NCI-H460 (cell line): Measurements from ENCODE around the gene LRRFIP1. TPM values are rescaled to one million over a fixed set of nuclear protein-coding genes. Genes with fewer than 3 reads are reported as not detected.
"Not testable (repeated sequence)": the region's sequence is repeated elsewhere in the genome, so short reads cannot be mapped to it uniquely, and the experiment has no call there.

Source experiments
- DNase-seq: peaks from one replicate; pipeline ENCODE4 v3.0.0-alpha.2; 2016; ENCODE audit warnings: low read depth; ENCODE audit errors: extremely low read depth
- total RNA-seq: library from RNA; depleted of rRNA; stranded (reverse); fragments of >200 nt; shearing (Covaris generic); gene quantifications from 2 replicates; pipeline ENCODE4 v1.2.3, GENCODE V29; 2014

The LRRFIP1 gene
- total RNA-seq, 1 experiment from 2014 or later, result 57.7 TPM

DNA sequence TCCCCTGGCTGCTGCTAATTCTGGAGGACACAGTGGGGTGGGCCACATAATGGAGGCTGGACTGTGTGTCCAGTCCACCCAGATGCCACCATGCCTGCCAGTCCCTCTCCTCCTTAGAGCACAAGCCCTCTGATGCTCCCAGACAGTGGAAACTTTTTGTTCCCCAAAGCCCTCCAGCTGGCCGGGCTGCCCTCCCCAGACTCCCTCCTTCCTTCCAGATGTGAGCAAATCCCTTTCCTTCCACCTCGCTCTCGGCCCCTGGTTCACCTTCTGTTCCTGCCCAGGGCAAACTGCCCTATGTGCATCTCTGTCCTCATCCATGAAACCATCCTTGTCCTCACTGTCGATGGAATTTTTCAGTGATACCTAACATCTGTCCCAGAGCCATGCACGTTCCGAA lies 33.9 kb downstream of the LRRFIP1 start:
- no peak for DNase-seq

DNA sequence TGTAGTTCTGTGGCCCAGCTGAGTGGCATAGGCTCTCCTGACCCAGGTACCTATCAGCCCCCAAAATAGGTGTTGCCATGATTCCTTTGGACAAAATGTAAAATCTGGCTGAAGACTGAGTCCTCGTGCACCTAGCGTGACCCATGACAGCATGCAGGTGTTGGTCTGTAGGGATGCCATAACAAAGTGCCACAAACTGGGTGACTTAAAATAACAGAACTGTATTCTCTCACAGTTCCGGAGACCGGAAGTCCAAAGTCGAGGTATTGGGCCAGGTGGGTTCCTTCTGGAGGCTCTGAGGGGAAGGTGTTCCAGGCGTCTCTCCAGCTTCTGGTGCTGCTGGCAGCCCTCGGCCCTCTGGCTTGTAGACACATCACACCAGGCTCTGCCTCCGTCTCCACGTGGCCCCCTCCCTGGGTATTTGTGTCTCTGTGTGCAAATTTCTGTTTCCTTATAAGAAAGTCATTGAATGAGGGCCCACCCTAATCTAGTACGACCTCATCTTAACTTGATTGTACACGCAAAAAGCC lies 34.5 kb downstream of the LRRFIP1 start:
- no peak for DNase-seq

DNA sequence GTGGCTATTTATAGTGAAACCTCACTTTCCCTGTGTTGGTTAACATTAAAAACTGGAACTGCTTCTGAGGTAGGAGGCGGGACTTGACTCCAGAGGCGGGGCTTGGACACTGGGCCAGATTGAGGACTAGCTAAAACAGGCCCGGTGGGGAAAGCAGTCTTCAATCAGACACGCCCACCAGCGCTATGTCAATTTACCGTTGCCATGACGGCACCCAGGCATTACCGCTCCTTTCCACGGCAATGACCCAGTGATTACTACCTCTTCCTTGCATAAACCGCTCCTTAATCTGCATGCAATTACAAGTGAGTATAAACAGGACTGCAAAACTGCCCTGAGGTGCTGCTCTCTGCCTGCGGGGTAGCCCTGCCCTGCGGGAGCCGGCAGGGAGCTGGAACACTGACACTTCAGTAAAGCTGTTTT lies 35.3 kb downstream of the LRRFIP1 start:
- peak; percentile 37 for DNase-seq

DNA sequence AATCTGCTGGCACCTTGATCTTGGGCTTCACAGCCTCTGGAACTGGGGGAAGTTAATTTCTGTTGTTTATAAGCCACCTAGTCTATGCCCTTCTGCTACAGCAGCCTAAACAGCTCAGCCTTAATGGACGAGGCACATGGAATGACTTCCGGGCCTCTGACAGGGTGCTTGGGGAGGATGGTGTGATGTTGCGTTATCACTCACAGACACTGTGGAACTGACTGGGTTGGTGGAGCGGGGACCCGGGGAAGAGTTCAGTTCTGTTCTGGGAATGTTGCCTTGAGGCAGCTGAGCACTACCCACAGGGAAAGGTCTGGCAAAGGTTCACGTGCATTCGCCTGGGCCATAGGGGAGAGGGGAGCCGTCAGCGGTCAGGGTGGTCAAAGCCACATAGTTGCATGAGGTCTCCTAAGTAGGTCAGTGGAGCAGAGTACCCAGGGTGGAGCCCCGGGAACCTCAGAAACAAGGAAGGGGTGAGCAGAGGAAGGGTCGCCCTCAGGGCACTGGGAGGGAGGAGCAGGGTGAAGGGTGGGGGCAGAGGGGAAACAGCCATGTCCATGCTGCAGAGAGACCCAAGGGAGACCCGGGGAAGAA lies 36.2 kb downstream of the LRRFIP1 start:
- no peak for DNase-seq

DNA sequence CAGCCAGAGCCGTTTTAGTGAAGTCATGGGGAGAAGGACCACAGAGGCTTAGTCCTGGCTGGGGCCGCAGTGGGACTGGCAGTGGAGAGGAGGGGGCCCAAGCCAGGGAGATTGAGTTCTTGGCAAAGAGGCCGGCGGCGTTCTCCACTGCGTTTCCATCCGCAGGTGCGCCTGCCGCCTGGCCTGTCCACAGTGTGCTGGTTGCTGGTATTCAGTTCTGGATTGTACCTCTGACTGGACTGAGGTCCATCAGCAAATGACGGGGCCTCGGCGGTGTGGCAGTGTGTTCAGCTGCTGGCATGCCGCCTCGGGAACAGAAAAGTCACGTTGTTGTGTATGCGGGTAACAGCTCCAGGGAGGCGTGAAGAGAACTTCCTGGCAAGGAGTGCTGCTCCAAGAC lies 36.8 kb downstream of the LRRFIP1 start:
- no peak for DNase-seq

DNA sequence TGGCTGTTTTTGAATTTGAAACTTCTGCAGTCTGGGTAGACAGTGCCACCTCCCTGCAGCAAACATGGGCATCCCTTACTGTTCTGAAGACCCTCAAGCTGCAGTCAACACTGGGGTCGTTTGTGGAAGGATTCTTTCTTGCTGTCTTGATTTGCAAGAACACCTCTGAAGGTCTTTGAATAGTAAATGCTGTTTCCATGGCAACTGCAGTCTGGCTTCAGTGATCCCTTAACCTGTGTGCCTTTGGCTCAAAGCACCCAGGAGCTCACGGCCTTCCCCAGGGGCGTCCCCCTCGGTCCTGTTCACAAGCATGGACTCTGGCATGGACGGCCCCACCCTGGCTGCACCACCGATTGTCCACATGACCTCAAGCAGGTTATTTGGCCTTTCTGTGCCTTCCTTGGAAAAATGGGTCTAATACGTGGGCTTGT lies 38.3 kb downstream of the LRRFIP1 start:
- no peak for DNase-seq

DNA sequence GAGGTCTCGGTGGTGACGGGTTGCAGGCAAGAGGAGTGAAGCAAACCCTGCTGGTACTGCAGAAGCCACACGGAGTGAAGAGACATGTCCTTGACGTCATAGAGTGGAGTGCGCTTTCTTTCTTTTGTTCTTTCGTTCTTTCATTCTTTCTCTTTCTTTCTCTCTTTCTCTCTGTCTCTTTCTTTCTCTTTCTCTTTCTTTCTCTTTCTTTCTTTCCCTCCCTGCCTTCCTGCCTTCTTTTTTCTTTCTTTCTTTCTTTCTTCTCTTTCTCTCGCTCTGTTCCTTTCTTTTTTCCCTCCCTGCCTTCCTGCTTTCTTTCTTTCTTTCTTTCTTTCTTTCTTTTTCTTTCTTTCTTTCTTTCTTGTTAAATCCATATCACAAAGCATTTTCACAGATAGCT lies 39.2 kb downstream of the LRRFIP1 start:
- no peak for DNase-seq

DNA sequence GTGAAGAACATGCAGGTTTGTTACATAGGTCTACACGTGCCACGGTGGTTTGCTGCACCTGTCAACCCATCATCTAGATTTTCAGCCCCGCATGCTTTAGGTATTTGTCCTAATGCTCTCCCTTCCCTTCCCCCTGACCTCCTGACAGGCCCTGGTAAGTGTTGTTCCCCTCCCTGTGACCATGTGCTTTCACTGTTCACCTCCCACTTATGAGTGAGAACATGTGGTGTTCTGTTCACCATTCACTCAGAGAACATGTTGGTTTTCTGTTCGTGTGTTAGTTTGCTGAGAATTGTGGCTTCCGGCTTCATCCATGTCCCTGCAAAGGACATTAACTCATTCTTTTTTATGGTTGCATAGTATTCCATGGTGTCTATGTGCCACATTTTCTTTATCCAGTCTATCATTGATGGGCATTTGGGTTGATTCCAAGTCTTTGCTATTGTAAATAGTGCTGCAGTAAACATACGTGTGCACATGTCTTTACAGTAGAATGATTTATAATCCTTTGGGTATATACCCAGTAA lies 39.7 kb downstream of the LRRFIP1 start:
- not testable (repeated sequence) for DNase-seq

DNA sequence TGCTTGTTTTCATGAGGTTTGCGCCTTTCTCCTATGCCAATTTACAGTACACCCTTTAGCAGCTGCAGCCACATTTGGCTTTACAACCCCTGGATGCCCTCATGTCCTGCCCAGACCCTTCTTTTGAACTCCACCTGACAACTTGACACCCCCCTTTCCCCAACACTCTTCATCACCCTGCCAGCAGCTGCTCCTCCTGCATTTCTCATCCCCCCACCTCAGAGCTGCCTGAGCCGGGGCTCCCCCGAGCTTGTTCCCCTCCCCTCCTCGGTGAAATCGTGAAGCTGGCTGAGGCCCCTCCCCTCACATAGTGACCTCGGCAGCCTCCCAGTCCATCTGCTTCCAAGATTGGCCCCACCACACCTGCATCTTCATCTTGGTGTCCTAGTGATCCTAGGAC lies 40.5 kb downstream of the LRRFIP1 start:
- no peak for DNase-seq

DNA sequence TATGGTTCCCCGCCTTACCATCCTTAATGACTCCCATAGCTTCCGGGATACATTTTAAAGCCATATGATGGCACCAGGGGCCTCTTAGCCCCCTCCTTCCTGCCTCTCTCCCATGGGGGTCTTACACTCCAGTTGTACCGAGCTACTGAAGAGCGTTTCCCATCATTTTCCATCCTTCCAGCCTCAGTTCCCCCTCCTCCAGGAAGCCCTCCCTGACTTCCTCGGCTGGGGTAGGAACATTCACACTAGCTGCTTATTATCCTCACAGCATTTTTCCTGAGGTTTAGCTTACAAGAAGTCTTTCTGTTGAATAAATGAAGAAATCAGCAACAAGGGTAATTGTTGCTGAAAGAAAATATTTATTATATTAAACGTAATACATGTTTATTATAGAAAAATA lies 41.1 kb downstream of the LRRFIP1 start:
- no peak for DNase-seq

DNA sequence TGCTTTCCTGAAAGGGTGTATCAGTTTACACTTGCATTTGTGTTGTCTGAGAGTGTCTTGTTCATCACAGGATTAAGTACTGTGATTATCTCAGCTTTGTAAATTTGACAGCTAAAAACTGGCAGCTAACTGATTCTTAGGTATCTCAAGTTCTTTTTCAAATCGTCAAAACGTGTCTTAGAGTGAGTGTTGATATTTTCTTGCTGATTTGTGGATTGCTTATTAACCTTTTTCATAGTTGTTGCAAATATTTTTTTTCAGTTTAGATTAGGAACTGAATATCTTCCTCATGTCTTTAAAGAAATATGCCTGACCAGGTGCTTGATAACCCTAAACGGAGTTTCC lies 41.9 kb downstream of the LRRFIP1 start:
- no peak for DNase-seq

DNA sequence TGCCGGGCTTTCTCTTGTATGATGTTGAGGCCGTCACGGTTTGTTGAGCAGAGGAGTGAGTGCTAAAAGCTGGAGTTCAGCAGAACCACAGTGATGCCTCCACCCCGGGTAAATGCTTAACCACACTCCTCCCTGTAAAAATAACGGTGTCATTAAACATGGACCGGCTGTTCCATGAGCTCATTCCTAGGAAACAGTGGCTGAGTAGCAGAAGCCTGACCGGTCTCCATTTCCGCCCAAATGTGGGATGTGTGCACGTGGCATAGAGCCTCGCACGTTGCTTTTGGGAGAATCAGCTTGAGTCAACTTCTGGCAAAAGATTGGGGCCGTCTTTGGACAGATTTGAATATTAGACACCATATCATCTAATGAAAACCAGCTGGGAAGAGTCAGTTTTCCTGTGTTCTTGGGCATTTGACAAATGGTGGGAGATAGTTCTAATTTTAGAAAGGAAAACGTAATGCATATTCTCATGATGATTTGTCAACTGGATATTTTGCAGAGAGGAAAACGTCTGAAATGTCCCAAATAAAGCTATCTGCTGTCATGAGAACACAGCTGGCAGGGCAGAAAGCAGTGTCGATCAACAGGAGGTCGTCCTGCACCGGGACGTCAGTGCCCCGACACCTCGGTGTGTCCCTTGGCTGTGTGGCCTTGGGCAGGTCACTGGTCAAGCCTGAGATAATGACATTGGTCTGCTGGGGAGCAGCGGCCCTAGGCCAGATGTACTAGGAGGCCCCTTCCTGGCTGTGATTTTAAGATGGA lies 42.4 kb downstream of the LRRFIP1 start:
- DNase-seq, result no peak

DNA sequence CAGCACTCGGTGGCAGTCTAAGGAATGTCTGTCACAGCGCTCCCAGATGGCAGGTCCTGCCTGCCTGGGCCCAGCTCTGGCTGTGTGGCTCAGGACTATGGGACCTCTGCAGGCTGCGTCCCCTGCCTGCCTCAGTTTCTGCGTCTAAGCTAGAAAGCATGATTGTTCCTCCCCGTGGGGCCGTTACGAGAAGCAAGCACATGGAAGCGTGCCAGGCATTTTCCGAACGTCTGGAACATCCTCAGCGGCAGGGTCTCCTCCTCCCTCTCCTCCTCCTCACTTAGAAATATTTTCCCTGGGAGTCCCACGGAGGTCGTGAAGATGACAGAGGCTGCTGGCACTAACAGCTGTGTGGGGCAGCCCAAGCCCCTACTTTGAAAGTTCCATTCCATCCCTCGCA lies 43.3 kb downstream of the LRRFIP1 start:
- DNase-seq, result no peak

DNA sequence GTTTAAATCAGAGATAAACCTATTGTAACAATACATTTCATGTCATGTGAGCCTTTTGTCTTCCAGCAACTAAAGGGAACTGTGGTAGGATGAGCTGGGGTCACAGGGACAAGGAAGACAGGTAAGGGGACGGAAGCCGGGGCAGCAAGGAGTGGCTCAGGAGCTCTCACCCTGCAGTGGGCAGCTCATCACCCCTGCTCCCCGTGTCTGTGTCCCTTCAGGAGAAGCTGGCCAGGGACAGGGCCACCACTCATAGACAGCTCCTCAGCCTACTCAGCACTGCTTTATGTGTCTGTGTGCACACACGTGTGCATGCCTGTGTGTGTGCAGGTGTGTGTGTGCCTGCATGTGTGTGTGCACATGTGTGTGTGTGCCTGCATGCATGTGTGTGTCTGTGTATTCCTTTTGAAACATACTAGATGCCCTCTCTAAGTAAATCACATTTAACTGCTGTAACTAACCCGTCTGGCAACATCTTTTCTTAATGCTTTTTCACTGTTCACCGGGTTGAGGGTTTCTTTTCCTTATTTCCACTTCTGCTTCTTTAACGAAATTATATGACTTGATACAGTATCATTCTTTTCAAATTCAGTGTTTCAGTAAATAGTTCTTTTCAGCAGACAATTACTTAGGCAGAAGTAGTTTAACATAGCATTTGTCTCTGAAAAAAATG lies 44.2 kb downstream of the LRRFIP1 start:
- DNase-seq, result no peak

DNA sequence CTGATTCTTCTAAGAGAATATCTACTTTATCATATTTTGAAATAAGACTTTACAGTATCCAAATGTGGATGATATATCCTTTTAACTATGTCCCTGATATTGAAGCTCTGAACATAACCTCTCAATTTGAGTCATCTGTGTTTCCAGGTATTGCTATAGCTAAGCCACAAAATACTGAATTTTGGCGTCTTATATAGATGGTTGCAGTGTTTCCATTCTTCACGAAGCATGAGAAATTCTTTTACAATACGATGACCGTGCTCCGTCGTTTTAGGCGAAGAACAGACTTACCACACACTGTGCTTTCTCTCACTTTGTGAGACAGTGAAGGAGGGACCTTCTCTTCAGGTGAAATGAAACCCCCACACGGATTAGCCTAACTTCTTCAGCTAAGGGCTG lies 45.3 kb downstream of the LRRFIP1 start:
- no peak for DNase-seq

DNA sequence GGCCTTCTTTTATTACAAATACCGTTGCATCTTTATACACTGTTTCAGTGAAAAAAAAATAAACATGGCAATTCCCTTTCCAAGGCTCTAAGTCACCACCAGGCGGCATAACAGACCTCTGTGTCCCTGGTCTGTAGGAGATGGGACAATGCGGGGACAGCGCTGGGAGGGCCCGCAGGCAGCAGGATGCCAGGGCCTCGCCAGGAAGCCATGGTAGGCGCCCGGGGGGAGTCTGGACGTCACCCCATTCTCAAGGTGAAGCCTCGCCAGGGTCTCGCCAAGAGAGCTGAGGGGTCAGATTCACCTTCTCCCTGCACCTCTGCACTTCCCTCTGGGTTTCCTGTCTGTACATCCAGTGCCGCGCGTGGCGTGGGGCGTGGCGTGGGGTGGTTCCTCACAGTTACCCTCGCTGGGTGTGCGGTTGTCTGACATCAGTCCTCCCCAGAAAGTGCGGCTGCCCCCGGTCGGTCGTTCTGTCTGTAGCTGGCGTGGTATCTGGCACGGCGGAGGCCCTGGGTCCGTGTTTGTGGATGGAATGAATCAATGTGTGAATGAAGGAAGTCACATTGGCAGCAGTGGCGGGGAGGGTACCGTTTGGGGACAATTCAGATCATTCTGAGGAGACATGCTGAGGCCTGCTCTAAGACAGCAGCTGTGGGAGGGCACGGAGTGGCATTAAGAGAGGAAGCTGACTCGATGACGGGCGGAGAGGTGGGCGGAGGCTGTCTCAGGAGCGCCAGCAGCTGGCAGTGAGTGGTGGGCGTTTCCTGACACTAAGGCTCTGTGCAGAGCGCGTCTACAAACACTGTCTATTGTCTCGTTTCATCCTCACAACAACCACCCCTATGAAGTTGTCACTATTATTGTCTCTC lies 46.0 kb downstream of the LRRFIP1 start:
- DNase-seq, result peak; percentile 81

DNA sequence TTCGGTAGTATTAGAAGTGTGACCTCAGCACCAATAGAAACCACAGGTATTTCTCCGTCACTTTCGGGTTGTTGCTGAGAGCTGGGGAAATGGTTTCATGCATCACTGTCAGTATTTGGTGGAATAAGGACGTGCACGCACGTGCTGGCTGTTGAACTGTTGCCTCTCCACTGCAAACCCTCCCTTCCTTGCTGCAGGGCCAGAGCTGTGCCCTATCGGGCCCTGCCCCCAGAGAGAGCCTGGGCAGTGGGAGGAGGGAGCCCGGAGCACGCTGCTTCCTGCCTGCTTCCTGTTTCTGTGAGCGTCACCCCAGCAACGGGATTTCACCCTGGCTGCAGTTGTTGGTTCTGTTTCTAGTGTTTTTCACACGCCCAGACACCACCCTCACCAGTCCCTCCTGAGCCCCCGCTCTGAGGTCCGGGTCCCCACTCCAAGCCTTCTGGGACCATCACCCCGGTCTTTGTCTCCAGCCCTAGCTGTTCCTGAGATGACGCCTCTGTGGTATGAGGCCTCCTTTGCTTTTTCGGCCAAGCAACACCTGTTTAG lies 47.4 kb downstream of the LRRFIP1 start:
- no peak for DNase-seq

DNA sequence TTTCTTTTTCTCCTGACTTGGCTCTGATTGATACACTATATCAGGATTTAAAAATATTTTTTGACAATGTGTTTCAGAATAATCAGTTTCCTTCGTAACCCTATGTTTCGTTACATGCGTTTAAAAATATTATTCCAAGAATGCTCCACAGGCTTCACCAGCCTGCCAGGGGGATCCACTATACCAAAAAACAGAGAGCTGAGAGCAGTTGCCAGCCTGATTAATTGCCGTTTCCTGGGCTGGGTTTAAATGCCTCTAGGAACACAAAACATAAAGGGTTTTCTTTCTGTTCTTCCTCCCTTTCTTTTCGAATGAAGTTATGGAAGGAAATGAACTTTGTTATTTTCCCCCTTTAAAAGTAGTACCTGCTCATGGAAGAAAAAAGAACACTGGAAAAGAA lies 47.9 kb downstream of the LRRFIP1 start:
- no peak for DNase-seq

DNA sequence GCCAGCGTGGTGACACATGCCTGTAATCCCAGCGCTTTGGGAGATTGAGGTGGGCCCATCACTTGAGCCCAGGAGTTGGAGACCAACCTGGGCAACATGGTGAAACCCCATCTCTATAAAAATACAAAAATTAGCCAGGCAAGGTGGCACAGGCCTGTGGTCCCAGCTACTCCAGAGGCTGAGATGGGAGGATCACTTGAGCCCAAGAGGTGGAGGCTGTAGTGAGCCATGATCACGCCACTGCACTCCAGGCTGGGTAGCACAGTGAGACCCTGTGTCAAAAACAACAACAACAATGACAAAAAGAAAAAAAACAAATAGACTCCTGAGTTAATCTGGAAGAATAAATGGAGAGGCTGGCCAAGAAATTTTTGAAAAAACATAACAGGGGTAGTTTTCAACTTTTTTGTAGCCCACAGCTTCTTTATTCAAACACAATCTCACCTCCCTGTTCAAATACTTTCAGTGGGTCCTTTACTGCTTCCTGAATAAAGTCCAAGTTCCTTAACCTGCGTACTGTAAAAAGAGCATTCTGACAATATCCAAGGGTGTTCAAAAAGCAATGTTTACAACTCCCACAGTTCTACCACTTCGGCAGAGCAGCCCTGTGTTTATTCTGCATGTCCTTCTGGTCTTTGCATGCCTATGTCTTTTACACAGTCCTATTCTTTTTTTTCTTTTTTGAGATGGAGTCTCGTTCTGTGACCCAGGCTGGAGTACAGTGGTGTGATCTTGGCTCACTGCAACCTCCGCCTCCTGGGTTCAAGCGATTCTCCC lies 53.5 kb downstream of the LRRFIP1 start:
- DNase-seq, result no peak

DNA sequence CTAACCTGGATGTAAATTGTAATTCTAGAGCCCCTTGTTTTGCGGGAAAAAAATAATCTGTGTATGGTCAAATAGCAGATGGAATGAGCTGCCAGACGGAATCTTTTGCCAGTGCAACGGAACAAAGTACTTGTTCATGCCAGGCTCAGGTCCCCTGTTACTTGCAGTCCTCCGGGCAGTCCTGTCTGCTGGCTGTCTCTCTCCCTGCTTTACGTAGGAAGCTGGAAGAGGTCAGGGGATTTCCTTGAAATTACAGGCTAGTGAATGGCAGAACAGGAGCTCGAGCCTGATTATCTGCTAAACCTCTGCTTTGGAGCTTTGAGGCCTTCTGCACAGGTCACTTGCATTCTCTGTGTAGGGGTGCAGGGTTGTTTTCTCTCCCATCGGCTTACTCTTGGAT lies 54.8 kb downstream of the LRRFIP1 start:
- DNase-seq, result no peak
